Breast epithelium (tissue), 3 donors: Measurements from ENCODE around the gene ROPN1B.

Source experiments
- CTCF ChIP-seq, 3 donors: fragments of 450-650 bp; IDR thresholded peaks; one replicate each; pipeline ENCODE4 v1.5.1; 2016 to 2017; ENCODE audit warnings: antibody characterized with exemption in 3 of 3, mild to moderate bottlenecking in 3 of 3, moderate library complexity in 3 of 3
- POLR2A ChIP-seq: fragments of 450-650 bp; IDR thresholded peaks from one replicate; pipeline ENCODE4 v1.6.1; 2016; ENCODE audit warnings: antibody characterized with exemption, mild to moderate bottlenecking, moderate library complexity

DNA sequence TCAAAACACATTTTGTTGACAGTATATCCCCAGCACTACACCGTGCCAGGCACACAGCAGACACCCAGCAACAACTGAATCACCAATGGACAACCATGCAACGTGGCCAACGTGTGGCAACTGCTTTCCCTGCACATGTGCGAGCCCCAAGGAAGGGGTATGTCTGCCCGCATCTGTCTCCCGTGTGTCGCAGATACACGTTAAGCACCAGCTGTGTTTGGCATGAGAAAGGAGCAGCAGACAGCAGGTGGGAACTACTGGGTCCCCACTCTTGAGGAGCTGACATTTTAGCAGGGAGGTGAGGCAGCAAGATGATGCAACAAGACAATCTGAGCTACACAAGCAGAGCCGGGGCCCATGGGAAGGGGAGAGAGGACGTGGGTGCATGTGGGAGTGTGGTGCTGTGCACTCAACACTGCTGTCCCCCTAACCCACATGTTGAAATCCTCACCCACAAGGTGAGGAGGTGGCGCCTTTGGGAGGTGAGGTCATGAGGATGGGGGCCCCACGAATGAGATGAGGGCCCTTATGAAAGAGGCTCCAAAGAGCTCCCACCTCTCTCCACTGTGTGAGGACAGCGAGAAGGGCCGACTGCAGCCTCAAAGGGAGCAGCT is 56.2 kb downstream of the ROPN1B start:
- TF ChIP-seq CTCF (IDR thresholded peaks at IDR 0.05) (no peak), POLR2A (no peak)
